DMS153 (cell line): ENCODE data around the gene HSBP1L1.

Source experiments
- DNase-seq: peaks from one replicate; lab custom pipeline; 2025; lab: John Stamatoyannopoulos, UW

HSBP1L1 gene

GRCh38 chr18:79930020-79930642, 34.3 kb upstream of the HSBP1L1 start:
- no peak for DNase-seq

GRCh38 chr18:79931475-79931874, 33.0 kb upstream of the HSBP1L1 start:
- no peak for DNase-seq

GRCh38 chr18:79932907-79933306, 31.5 kb upstream of the HSBP1L1 start:
- DNase-seq = no peak

DNA sequence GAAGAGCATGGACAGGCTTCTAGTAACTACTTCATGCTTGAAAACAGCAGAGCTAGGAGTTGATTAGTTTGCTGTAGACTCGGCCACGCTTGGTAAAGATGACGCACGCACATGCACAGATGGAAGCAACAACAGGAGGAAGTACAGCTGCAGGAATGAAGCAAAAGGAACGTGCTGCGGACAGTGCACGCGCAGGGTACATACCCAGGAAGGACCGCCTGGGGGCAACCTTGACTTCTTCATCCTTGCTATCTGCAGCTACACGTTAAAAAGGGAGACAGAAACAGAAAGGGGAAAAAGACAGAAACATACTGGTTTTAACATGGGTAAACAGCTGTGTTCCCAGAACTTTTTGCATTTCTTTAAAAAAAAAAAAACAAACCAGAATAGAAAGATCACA, 30.7 kb upstream of the HSBP1L1 start:
- no peak for DNase-seq

DNA sequence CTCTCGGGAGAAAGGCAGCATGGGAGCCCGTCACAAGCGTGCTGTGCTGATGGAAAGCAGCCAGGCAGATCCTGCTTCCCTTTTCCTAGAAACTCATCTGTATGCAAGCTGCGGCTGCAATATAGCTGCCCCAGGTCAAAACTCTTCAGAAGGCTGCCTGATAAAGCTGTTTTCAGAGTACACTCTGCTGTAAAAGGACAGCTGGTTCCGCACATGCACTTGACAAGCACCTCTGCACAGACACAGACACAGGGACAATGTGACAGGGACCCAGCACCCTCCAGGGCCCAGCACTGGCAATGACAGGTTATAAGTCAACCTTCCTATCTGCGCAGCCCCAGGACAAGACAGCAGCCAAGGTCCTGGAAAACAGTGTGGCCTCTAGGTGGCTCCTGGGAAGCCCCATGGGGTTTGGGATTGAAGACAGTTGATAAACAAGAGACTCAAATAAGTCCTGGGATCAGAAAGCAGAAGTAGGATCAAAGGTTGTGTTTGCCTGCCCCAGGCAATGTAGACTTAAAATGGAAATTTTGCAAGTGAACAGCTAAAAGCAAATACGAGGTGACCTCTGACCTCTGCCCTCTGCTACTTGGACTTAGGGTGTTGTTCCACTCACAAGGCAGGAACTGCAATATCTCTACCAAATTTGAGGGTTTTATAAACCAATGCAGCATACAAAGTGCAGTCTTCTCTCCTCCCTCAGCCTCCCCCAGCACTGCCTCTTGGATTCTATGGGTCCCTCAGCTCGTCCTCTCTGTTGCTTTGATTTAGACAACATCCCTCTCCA, 29.9 kb upstream of the HSBP1L1 start:
- no peak for DNase-seq

GRCh38 chr18:79935098-79935480, 29.4 kb upstream of the HSBP1L1 start:
- DNase-seq = no peak

DNA sequence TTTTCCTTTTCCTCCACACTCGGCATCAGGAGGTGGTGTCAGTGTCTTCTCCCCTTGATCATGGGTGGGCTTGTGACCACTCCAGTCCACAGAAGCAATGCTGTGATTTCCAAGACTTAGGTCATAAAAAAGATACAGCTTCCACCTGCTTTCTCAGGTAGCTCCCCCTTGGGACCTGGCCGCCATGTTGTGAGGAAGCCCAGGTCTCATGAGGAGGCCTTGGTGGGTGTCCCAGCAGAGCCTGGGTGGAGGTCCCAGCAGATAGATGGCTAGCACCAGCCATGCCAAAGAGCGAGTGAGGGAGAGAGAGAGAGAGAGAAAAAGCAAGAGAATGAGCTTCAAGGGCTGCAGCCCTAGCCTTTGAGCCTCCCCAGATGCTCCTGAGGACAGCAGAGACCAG, 28.9 kb upstream of the HSBP1L1 start:
- no peak for DNase-seq

DNA sequence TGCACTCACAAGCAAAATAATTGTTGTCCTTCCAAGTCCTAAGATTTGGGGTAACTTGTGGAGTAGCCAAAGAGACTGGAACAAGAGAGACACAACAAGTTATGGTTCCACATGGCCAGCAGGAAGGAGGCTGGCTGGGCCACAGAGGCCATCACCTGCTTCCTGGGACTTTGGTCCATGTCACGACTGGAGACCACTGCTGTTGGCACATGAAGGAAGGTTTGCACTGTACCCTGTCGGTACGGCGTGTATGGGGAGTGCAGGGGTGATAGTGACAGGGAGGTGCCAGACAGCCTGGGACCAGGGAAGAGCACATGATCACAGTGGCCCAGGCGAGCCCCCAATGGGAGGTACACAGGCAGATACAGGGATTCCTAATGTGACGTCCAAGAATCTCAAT, 28.5 kb upstream of the HSBP1L1 start:
- DNase-seq = no peak

- no peak for DNase-seq
These were observed 27.8 kb upstream of the HSBP1L1 start for GRCh38 chr18:79936641-79937040.

- no peak for DNase-seq
These were observed 27.2 kb upstream of the HSBP1L1 start for GRCh38 chr18:79937103-79937860.

GRCh38 chr18:79938196-79938595, 26.2 kb upstream of the HSBP1L1 start:
- DNase-seq = no peak

DNA sequence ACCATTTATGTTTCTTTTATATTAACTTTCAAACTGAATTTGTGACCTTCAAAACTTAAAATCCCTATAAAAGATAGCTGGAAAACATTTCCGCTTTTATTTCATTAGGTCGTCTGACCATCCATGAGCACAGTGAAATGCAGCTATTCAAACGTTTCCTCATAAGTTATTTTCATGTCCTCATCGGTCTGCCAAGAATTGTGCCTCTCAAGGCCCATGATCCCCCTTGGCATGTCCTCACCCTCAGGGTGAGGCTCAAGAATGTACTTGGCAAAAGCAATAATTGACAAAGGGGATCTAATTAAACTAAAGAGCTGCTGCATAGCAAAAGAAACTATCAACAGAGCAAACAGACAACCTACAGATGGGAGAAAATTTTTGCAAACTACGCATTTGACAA, 25.3 kb upstream of the HSBP1L1 start:
- no peak for DNase-seq

- no peak for DNase-seq
These were observed 24.2 kb upstream of the HSBP1L1 start for GRCh38 chr18:79940126-79940813.

DNA sequence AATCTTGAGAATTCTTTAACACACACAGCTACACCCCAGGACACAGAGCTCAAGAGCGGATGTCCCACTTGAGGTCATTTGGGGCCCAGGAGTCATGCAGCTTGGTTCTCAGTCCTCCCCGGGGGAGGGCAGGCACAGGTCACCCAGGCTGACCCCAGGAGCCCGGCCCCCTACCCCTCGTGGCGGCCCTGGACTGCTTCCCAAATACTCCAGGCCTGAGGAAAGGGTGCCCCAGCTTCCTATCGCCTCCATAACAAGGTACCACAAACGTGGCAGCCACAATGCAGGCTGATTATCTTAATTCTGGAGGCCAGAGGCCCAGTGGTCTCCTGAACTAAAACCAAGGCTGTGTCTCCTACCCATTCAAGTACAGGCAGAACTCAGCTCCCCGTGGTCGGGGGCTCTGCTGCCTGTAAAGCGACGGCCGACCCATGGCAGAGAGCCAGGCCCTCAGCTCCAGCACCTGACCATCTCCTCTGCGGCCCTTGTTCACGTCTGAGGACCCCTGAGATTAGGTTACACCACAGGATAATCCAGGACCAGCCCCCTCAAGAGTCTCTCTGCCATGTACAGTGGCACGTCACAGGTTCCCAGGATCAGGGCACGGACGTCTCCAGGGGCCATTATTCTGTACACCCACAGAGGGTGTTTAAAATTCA, 23.5 kb upstream of the HSBP1L1 start:
- no peak for DNase-seq

DNA sequence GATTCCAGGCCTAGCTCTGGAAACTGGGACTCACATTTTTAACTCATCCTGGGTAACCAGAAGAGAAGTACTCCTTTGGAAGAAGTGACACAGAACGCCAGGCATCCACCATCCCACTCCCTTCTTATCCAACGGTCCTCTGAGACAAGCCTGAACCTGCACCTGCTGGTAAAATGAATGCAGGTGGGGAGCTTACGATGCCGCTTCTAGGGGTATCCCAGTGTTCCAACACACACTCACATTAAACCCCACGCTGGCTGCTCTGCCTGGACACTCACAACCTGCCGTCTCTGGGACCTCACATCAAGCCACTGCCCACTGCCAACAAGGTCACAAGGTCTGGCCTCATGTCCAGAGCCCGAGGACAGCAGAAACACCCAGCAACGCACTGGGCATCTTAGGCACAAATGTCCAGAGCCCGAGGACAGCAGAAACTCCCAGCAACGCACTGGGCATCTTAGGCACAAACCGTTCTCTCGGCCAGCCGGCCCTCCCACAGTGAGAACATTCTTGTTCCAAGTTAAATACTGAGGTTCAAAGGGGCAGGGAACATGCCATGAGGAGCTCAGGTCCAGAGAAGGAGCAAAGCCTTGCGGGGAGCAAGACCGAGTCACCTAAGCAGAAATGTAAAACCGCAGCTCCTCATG, 22.8 kb upstream of the HSBP1L1 start:
- DNase-seq = no peak

- DNase-seq = no peak
These were observed 22.2 kb upstream of the HSBP1L1 start for GRCh38 chr18:79942211-79942610.

DNA sequence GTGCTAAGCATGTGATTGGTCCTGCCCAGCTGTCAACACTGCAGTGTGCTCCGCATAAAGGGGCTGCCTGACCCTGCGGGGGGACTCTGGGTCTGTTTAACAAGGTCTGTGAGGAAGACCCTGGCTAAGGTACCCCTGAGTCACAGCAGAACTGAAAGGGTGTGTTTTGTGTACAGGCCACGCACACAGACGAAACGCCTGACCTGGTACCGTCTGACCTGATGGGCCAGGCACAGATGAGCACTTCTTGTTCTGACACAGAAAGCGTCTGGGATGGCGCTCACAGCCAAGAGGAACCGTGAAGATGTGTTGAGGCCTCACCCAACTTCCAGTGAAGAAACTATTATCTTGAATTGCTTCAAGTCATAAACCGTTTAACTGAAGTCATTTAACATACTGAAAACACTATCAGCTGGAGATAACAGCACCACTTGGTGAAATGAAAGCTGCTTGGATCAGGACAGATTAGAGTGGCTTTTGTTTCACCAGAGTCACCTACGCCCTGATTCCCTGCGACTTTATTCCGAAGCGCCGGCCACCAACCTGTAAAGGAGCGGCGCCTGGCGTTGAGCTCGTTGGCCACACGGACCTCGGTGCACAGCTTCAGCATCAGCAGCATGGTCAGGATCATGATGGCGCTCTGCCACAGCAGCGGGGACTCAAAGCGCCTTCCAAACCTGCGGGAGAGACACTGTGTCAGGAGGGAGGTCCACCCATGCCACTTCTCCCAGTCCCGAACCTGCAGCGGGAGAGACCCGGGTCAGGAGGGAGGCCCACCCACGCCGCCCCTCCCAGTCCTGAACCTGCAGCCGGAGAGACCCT, 21.4 kb upstream of the HSBP1L1 start:
- DNase-seq = no peak

DNA sequence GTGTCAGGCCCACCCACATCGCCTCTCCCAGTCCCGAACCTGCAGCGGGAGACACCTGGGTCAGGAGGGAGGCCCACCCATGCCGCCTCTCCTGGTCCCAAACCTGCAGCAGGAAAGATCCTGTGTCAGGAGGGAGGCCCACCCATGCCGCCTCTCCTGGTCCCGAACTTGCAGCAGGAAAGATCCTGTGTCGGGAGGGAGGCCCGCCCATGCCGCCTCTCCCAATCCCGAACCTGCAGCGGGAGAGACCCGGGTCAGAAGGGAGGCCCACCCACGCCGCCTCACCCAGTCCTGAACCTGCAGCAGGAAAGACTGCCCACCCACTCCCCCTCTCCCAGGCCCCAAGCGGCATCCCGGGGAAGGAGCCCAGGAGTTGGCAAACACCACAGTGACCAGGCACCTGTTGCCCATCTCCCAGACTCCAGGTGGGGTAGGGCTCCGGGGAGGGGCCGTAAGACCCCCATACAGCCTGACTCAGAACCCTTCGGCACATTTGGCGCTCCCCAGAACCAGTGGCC, 20.8 kb upstream of the HSBP1L1 start:
- DNase-seq = no peak

- DNase-seq = no peak
These were observed 20.2 kb upstream of the HSBP1L1 start for GRCh38 chr18:79944126-79944731.

DNA sequence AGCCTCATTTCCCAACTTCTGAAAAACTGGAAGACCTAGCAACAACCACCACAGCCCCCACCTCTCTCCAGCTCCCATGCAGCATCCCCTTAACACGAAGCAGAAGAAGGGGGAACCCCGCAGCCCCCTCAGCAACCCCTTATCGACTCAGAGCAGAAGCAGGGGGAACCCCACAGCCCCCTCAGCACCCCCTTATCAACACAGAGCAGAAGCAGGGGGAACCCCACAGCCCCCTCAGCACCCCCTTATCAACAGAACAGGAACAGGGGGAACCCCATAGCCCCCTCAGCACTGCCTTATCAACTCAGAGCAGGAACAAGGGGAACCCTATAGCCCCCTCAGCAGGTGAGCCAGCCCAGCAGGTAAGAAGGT, 19.7 kb upstream of the HSBP1L1 start:
- no peak for DNase-seq
